Endothelial cell of umbilical vein (primary cell): Measurements from ENCODE around the gene PODXL2.

Experiments used
- CTCF ChIP-seq, 2 donors: IDR thresholded peaks; 1 replicate in 1 of 2; 2 replicates in 1 of 2; pipeline ENCODE4 v1.5.1; 2011; ENCODE audit warnings: low read length in 2 of 2, mild to moderate bottlenecking in 2 of 2, moderate library complexity in 2 of 2, control low read depth in 1 of 2, inconsistent platforms in 1 of 2, low read depth in 1 of 2; ENCODE audit not compliant: insufficient read depth in 1 of 2; ENCODE audit errors: extremely low read depth in 1 of 2
- EZH2 ChIP-seq: IDR thresholded peaks from 2 replicates; pipeline ENCODE4 v1.6.1; 2012; ENCODE audit warnings: borderline replicate concordance, low read depth, mild to moderate bottlenecking, moderate library complexity, low read length, inconsistent platforms; ENCODE audit not compliant: severe bottlenecking
- MYC ChIP-seq: IDR thresholded peaks from one replicate; pipeline ENCODE4 v1.6.1; 2011; ENCODE audit warnings: mild to moderate bottlenecking, low read depth, low read length
- POLR2A ChIP-seq: IDR thresholded peaks from 2 replicates; pipeline ENCODE4 v1.6.1; 2012; ENCODE audit warnings: low read depth, mild to moderate bottlenecking, control low read depth, low read length
- POLR2AphosphoS5 ChIP-seq: IDR thresholded peaks from 2 replicates; pipeline ENCODE4 v1.6.1; 2012; ENCODE audit warnings: low read depth, mild to moderate bottlenecking, control low read depth, low read length, moderate library complexity; ENCODE audit not compliant: insufficient read depth

GRCh38 chr3:127610105-127610504 lies 18.9 kb upstream of the PODXL2 start:
- TF ChIP-seq CTCF (IDR thresholded peaks at IDR 0.05; ENCODE audit: extremely low read depth in 1 of 2, insufficient read depth in 1 of 2, low read depth in 1 of 2, low read length in 2 of 2), result no peak
- no peak for TF ChIP-seq POLR2A
- TF ChIP-seq EZH2, result no peak
- TF ChIP-seq MYC, result no peak
- TF ChIP-seq POLR2AphosphoS5, result no peak
